HG02885 (cell line): ENCODE data around the gene TCEANC2.
A peak's percentile ranks its signal among the peaks of the same experiment; 100 is the strongest.
"Not testable (repeated sequence)": the region's sequence is repeated elsewhere in the genome, so short reads cannot be mapped to it uniquely, and the experiment has no call there.

Source experiments
- ATAC-seq: cut with Tn5 transposase; IDR thresholded peaks from one replicate; pipeline ENCODE4 v1.9.1; 2021; ENCODE audit warnings: mild to moderate bottlenecking; ENCODE audit not compliant: unreplicated experiment, poor library complexity

Gene TCEANC2

DNA sequence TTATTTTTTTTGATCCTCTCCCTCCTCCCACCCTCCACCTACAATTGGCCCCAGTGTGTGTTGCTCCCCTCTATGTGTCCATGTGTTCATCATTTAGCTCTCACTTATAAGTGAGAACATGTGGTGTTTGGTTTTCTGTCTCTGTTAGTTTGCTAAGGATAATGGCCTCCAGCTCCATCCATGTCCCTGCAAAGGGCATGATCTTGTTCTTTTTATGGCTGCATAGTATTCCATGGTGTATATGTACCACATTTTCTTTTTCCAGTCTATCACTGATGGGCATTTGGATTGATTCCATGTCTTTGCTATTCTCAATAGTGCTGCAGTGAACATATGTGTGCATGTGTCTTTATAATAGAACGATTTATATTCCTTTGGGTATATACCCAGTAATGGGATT, 28.6 kb upstream of the TCEANC2 start:
- ATAC-seq: not testable (repeated sequence)

DNA sequence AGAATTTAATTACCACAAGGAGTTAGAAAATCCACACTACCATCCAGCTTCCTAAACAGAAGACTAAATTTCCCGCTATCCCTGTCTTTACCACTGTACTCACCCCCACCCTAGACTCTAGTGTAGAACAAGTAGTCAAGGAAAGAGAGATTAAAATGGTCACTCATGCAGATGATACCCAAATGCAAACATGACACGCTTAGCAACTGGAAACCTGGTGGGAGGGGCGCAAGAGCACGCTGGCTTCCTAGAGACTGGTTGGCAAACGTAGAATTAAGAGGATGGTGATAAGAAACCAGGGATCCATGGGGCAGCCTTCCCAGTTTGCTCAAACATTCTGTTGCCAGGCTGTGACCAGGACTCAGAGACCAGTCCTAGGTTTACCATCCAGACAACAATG, 25.6 kb upstream of the TCEANC2 start:
- ATAC-seq: no peak

DNA sequence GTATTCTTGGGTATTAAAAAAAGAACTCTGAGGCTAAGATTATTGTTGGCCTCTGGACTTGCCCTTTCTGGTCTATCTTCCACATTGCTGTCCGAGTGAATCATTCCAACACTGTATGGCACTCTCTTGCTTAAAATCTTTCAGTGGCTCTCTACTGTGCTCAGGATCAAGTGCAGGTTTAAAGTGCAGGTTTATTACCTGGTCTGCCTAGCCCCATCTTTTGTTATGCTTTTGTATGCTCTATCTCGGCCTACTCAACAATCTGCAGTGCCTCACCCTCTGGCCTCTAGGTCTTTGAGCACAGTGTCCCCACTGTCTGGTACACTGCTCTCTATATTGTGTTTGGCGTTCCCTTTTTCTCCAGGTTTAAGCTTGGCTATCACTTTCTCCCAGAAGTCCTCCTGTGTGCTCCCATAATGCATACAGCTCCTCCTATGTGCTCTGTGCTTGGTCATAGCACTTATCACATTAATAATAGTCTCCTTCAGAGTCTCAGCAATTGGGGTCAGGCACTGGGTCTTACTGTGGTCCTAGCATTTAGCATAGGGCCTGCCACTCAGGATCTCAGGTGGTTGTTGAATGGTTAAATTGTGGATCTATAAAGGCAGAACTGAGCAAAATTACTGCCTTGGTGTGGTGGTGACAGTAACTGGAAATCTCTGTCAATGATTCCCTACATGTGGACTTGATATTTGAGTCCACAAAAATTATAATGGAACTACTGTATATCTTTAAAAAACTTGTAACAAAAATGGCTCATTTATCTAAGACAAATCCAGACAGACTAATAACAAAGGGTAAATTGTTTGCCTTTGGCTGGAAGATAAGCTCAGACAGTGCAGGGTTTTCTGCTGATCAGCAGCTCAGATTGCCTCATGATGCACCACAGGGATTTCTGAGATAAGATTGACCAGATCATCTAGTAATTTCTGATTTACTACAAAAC, 24.8 kb upstream of the TCEANC2 start:
- ATAC-seq: no peak

DNA sequence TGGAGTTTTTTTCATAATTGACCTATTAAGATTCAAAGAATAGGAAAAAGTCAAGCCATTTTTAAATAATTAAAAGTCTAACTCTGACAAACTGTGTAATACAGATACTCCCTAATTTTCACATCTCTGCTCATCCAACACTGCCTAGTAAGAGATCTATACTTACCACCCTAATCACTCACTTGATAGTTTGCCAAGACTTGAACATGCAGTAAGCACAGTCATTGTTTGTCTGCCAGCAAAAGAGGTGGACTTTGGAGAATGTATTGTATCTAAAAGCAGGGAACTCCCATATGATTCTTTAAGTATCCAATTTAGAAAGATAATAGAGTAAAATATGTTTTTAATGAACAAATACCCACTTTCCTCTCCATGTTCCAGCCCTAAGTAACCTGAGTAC, 15.9 kb upstream of the TCEANC2 start:
- ATAC-seq: no peak

DNA sequence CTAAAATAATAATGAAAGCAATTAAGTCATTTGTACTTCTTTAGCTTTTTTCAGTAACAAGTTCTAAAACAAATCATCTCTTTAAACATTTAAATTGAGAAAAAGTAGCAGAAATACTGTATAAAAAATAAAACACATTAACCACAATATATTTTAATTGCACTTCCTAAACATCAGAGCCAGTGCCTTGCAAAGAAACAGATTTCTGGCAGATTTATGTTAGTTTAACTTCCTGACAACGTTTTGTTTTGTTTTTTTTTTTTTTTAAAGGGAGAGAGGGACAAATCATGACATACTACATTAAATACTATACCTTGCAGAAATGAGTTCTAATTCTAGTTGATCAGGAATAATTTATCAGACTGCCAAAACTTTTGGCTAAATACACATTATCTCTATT, 11.6 kb upstream of the TCEANC2 start:
- no peak for ATAC-seq

DNA sequence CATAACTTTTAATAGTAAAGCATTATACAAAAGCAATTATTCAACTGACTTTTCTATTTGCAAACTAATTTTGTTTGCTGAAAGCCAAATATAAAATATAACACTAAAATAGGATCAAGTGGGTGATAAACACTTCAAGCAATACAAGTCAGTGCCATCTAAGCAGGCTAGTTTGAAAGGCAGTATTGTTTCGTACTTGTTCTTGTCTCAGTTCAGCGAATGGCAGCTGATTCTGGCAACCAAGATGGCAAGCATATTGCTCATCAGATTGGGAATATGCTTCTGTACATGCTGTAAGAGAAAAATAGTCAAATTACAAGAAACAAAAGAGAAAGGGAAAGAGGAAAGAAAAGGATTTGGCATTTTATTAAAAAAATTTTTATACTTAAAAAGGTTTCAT, 7.9 kb upstream of the TCEANC2 start:
- no peak for ATAC-seq

DNA sequence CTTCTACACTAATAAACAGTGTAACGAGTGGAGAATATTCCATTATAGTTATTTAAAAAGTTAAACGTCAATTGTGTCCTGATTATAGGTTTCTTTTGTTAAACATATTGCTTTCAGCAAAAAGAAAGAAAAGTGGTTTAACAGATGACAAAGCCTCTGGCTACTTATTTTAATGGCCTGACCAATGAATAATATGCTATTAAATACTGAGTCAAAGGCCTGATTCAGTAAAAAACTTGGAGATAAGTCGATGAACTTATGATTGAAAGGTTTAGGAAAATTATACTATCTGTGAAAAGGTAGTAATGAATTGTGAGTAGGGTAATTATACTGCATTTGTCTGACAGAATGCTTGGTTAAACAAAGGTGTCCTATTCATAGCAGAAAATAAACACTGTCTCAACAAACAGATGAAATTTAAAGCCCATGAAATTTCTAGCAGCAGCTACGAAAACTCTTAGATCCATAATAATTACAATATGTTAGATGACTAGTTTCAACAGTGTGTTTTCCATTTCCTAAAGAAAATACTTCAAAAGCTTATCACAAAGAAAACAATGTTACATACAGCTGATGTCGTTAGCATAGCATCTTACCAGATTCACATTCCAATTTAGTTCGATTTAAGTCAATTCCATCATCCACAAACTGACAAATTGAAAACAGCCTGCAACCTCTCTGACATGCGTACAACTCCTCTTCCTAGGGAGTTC, 6.6 kb upstream of the TCEANC2 start:
- no peak for ATAC-seq

DNA sequence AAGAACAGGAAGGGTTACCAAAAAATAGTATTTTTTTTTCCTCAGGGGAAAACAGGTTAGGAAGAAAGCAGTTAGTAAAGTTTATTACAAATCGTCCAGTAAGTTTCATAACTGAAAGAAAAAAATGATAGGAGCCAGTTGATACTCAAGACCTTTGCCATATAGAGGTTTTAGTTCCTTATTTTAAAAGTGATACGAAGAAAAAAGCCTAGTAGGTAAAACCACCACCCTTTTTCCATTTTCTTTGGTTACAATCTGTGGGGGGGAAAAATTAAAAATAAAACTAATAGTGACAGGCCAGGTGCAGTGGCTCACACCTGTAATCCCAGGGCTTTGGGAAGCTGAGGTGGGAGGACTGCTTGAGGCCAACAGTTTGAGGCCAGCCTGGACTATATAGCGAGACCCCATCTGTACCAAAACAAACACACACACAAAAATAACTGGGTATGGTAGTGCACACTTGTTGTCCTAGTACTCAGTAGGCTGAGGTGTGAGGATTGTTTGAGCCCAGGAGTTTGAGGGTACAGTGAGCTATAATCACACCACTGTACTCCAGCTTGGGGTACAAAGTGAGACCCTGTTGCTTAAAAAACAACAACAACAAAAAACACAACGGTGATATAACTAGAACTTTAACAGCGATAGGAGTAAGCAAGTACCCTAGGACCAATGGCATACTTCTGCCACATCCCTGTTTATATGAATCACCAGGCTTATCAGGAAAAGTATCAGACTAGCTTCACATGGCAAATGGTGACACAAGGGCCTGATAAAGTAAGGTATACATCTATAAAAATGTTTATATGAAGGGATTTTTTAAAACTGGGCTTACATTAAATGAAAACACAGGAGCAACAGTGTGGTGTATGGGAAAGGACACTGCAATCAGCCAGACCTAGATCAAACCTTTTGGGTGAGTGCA, 5.8 kb upstream of the TCEANC2 start:
- no peak for ATAC-seq

DNA sequence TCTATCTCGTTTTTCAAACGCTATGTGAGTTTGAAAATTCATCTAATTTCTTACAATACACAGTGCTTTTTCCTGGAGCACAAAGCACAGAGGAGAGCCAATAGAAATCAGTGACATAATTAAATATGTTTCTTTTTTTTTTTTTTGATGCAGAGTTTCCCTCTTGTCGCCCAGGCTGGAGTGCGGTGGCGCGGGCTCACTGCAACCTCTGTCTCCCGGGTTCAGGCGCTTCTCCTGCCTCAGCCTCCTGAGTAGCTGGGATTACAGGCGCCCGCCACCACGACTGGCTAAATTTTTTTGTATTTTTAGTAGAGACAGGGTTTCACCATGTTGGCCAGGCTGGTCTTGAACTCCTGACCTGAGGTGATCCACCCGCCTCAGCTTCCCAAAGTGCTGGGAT, 3.0 kb upstream of the TCEANC2 start:
- ATAC-seq: not testable (repeated sequence)

DNA sequence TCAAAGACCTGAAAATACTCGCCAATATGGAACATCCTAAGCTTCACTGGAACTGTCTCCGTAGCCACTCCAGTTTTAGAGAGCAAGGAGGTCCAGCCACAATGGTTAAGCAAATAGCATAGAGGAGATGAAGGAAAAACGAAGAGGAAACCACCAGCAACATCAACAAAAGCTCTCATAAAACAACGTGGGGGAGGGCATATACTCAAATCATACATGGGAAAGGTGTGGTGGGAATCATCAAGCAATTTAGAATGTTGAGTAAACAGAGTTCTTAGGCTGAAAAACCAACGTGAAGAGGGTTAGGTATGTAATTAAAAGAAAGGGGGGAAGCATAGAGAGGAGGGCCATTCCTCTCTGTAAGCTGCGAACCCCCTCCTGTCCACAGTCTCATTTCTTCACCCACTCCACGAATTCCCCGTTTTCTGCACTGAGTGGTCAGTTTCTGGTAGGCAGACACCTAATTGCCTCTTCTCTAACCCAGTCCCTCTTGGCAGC, 1.4 kb upstream of the TCEANC2 start:
- no peak for ATAC-seq

DNA sequence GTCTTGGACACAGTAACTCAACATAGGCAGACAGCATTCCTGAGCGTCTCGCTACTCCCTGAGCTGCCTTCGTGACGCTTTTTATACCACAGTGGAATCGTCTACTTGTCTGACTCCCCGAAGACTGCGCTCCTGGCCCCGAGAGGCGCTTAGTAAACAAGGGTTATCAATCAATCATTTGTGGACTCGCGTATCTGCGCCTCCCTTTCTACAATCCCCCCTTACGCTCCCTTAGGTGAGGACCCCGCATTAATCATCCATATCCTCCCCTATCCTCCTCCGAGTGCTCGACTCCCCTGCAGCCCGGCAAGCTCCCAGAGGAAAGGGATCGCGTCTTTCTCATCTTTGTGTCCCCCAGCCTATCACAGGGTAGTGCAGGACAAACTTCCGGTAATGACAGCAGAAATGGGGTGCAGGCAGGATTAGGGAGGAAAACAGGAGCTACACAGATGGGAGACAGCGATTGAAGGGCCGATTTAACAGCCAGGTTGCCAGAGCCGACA, 926 bp upstream of the TCEANC2 start:
- ATAC-seq: peak; percentile 20

DNA sequence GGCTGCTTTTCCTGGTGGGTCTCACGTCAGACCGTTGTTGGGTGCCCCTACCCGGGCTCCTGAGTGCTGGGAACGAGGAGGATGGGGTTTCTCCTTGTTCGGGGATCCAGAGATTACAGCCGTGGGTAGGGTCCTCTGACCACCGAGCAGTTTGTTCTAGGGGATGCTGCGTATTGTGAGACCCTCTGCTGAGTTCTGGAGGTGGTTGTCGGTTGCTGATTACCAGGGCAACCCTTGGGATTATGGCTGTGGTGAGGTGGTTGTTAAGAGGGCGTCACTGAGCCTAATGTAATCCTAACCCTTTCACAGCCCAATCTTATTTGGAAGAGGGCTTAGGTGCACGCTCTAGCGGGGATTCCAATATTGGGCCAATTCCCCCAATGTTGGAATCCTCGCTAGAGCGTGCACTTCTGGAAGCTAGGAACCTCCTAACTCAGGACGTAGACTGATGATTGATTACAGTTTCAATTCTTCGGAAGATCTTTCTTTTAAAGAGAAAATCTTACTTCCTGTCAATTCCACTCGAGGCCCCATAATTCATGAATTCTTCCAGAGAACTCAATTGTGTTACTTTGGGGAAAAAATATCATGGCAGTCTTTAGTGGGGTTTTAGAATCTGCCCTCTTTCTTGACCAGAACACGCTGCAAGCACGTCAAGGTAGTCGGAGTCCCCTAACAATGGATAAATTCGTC, 483 bp downstream of the TCEANC2 start:
- no peak for ATAC-seq

DNA sequence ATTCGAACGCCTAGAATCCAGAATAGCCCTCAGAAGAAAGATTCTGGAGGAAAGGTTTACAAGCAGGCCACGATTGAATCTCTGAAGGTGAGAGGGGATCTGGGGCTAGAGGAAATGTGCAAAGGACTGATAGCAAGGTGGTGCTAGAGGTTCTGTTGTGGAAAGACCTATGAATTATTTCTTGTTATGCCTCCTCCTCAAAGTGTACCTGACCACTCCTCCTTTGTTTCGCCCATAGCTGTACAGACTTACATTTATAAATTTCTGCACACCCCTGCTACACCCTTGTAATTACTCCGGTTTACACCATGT, 986 bp downstream of the TCEANC2 start:
- ATAC-seq: no peak

DNA sequence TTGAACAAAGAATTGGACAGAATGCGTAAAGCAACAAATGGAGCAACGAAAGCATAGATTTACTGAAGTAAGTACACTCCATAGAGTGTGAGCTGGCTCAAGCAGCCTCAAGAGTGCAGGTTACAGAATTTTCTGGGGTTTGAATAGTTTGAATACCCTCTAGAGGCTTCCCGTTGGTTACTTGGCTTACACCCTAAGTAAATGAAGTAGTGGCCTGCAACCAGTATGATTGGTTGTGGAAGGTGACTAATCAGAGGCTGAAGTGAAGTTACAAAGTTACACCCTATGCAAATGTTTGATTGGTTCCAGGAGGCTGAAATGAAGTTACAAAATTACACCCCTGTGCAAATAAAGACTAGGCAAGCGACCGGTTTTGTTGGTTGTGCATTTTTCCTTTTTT, 10.9 kb downstream of the TCEANC2 start:
- ATAC-seq: no peak

DNA sequence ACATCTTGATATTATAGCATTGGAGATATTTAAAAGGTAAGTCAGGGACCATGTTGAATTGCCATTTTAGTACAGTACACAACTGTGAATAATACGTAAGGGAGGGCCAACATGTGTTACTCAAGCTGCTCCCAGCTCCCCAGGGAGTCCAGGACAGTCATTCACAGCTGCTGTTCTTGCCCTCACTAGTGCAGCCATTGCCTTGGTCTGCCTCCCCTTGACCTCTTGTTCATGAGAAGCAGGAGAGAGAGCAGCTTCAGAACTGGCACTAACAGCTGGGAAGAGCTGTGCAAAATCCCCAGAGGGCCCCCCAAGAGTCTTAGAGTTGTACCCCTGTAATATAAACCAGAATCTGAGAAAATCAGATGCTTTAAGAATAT, 16.4 kb downstream of the TCEANC2 start:
- ATAC-seq: peak; percentile 11

DNA sequence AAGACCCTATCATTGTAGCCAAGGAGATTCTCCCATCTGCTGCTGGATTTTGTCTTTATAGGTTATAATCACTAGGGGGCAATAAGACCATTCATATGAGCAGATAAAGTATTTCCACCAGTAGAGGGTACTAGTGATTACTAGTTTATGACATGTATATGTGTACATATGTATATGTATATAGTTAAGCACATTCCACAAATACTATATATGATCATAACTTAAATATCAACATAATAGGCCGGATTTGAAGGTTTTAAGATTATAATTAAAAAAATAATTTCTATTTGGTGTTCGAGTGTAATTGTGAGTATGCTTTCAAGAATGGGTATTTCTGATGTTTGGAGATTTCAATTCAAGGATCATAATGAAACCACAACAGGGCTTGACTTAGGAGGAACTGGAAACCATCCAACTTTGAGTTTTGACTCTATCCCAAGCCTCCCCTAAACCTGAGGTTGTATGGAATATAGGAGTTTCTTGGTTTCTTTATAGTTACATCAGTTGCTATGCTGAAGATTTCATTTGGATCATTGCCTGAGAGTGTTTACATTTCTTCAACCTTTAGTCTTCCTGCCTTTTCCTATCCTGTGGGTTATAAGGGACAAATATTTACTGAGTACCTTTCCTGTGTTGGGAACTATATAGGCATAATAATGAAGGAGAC, 16.9 kb downstream of the TCEANC2 start:
- peak; percentile 58 for ATAC-seq

DNA sequence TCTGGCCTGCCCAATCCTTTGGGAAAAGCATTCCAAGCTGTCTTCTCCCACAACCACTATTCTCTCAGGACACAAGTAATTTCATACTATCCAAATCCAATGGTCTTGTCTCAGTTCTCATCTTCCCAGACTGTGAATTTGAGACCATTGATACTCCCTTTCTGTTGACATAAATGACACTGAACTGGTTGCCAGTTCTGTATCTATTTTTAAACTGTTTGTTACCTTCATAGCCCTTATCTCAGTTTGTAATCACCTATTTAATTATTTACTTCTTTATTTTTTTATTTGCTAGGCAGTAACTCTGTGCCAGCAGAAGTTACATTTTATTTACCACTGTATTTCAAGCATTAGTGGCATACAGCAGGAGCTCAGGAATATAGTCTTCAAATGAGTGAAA, 24.0 kb downstream of the TCEANC2 start:
- no peak for ATAC-seq

DNA sequence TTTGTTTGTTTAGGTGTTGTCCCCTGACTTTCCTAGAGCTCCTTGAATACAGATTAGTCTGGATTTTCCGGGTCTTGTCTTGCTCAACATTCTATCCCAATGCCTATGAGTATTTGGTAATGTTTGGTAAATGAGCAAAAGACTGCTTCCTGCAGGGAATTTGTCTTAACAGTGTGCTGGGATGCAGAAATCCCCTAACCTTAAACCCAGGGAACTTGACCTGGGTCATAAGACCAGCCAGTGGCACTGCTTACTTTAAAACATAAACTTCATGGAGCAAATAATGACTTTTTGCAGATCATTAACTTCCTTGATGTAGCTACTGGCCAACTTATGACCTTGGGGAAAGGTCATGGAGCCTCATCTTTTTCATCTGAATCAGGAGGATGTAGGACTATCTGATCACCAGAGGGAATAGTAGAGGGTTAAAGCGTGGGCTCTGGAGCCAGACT, 27.2 kb downstream of the TCEANC2 start:
- ATAC-seq: no peak
